K562 (cell line): ENCODE data around the gene CYP11A1. TPM values are rescaled to one million over a fixed set of nuclear protein-coding genes. Genes with fewer than 3 reads are reported as not detected.

Source experiments
- ATAC-seq: fragments of 200-7000 bp; cut with Tn5 transposase; 3 replicates; pipeline ENCODE4 v1.9.1; 2020; ENCODE audit warnings: moderate library complexity
- BruUV-seq: library from RNA; stranded (reverse); fragments of 400-500 nt; replicated peaks from 2 replicates; lab custom pipeline; 2021; lab: Mats Ljungman, UMichigan
- CTCF ChIA-PET: fragments of 300-600 bp; formaldehyde crosslinking; extraction: SDS; loops from one replicate; lab custom pipeline; 2021; ENCODE audit warnings: low intra/inter-chr PET ratio; lab: Yijun Ruan, JAX
- POLR2A ChIA-PET: fragments of 300-600, 350-650 bp; sonication (Branson Sonifier 250); formaldehyde crosslinking; extraction: SDS; loops from one replicate; lab custom pipeline; 2021; ENCODE audit warnings: antibody characterized with exemption, inconsistent platforms; lab: Yijun Ruan, JAX
- DNase-seq, 4 experiments: peaks; one replicate each; pipeline versions ENCODE4 v3.0.0 to v3.0.0-alpha.2; 2011 to 2018; ENCODE audit warnings: low spot score in 3 of 4, mixed read lengths in 3 of 4; ENCODE audit errors: extremely low read depth in 1 of 4
- FAIRE-seq: peaks from 2 replicates; lab custom pipeline; 2011; peaks lifted over from hg19 to GRCh38; lab: Jason Lieb, UNC
- H2AFZ ChIP-seq: 2 replicates; pipeline ENCODE4 v1.6.0; 2011; ENCODE audit warnings: low read depth, low read length, control low read depth, inconsistent platforms
- H3K27ac ChIP-seq: fragments of 200-600 bp; 3 replicates; pipeline ENCODE4 v1.8.0; 2011; ENCODE audit warnings: low read depth, mild to moderate bottlenecking, control low read depth, inconsistent platforms, low read length, moderate library complexity, mixed read lengths; ENCODE audit errors: extremely low read depth
- H3K27me3 ChIP-seq, 2 experiments: fragments of 300-600 bp in 1 of 2; 2 replicates in 1 of 2; 3 replicates in 1 of 2; pipeline versions ENCODE4 v1.6.0 to v1.8.0; 2011; ENCODE audit warnings: inconsistent platforms in 2 of 2, low read length in 2 of 2, mild to moderate bottlenecking in 1 of 2, mixed read lengths in 1 of 2, moderate library complexity in 1 of 2; ENCODE audit not compliant: control insufficient read depth in 2 of 2, insufficient read depth in 2 of 2
- H3K36me3 ChIP-seq: fragments of 300-600 bp; 3 replicates; pipeline ENCODE4 v1.8.0; 2011; ENCODE audit warnings: mild to moderate bottlenecking, low read length, inconsistent platforms; ENCODE audit not compliant: control insufficient read depth, insufficient read depth
- H3K4me1 ChIP-seq, 2 experiments: fragments of 200-600 bp in 1 of 2; replicated peaks in 1 of 2; 2 replicates in 1 of 2; 3 replicates in 1 of 2; pipeline versions ENCODE4 v1.5.1 to v1.8.0; 2011; ENCODE audit warnings: inconsistent platforms in 2 of 2, low read length in 2 of 2, mild to moderate bottlenecking in 1 of 2, mixed read lengths in 1 of 2, moderate library complexity in 1 of 2; ENCODE audit not compliant: control insufficient read depth in 2 of 2, insufficient read depth in 2 of 2
- H3K4me2 ChIP-seq: 2 replicates; pipeline ENCODE4 v1.6.1; 2011; ENCODE audit warnings: low read length, control low read depth, inconsistent platforms, mixed read lengths; ENCODE audit not compliant: insufficient read depth
- H3K4me3 ChIP-seq: fragments of 200-600 bp; sonication (generic), shearing (Covaris generic); 2 replicates; pipeline ENCODE4 v1.5.1; 2016; ENCODE audit warnings: control low read depth, inconsistent platforms
- H3K79me2 ChIP-seq: fragments of 200-600 bp; 3 replicates; pipeline ENCODE4 v1.8.0; 2011; ENCODE audit warnings: low read length, inconsistent platforms; ENCODE audit not compliant: control insufficient read depth, insufficient read depth
- H3K9ac ChIP-seq, 2 experiments: 2 replicates each; pipeline versions ENCODE4 v1.6.0 to v1.6.1; 2011; ENCODE audit warnings: low read depth in 2 of 2, low read length in 2 of 2, control low read depth in 1 of 2, inconsistent platforms in 1 of 2, mild to moderate bottlenecking in 1 of 2, mixed read lengths in 1 of 2; ENCODE audit not compliant: insufficient read depth in 1 of 2
- H3K9me1 ChIP-seq: one replicate; pipeline ENCODE4 v1.6.0; 2011; ENCODE audit warnings: inconsistent platforms, mild to moderate bottlenecking, low read length, moderate library complexity; ENCODE audit not compliant: control insufficient read depth, insufficient read depth
- H3K9me3 ChIP-seq: replicated peaks from 2 replicates; pipeline ENCODE4 v1.5.1; 2011; ENCODE audit warnings: low read depth, low read length, inconsistent platforms; ENCODE audit not compliant: control insufficient read depth, insufficient read depth
- H4K20me1 ChIP-seq: replicated peaks from 2 replicates; pipeline ENCODE4 v1.6.1; 2011; ENCODE audit warnings: low read length, inconsistent platforms, mixed read lengths; ENCODE audit not compliant: control insufficient read depth, insufficient read depth
- BRD9 ChIP-seq: fragments of 450-650 bp; IDR thresholded peaks from 2 replicates; pipeline ENCODE4 v1.6.1; 2018; ENCODE audit warnings: low read depth; ENCODE audit not compliant: partially characterized antibody
- FOXA3 ChIP-seq, 2 experiments: fragments of 450-650 bp in 1 of 2; sonication (generic) in 1 of 2; formaldehyde crosslinking; IDR thresholded peaks in 1 of 2; conservative IDR thresholded peaks in 1 of 2; 2 replicates each; pipeline versions ENCODE4 v1.4.0 to v1.8.0; 2020 to 2022; ENCODE audit warnings: mild to moderate bottlenecking in 2 of 2, missing genetic modification reagents in 1 of 2
- FOXJ2 ChIP-seq: fragments of 200-800 bp; sonication (Bioruptor generic); IDR thresholded peaks from 2 replicates; pipeline ENCODE4 v1.6.1; 2016; ENCODE audit warnings: missing genetic modification characterization, missing compliant biosample characterization
- GATA2 ChIP-seq: sonication (generic); formaldehyde crosslinking; IDR thresholded peaks from 2 replicates; pipeline ENCODE4 v1.4.0; 2020; ENCODE audit warnings: mild to moderate bottlenecking, missing genetic modification reagents
- KDM1A ChIP-seq, 2 experiments: fragments of 450-650 bp; IDR thresholded peaks; 2 replicates each; pipeline ENCODE4 v1.6.1; 2016; ENCODE audit warnings: mild to moderate bottlenecking in 2 of 2
- NCOA2 ChIP-seq, 2 experiments: fragments of 450-650 bp; IDR thresholded peaks; 2 replicates each; pipeline ENCODE4 v1.6.1; 2018; ENCODE audit warnings: mild to moderate bottlenecking in 2 of 2, moderate library complexity in 1 of 2; ENCODE audit not compliant: partially characterized antibody in 2 of 2
- NFYB ChIP-seq: IDR thresholded peaks from 2 replicates; pipeline ENCODE4 v1.6.1; 2011; ENCODE audit warnings: mild to moderate bottlenecking, moderate library complexity; ENCODE audit not compliant: insufficient read length; ENCODE audit errors: extremely low read depth
- NR4A1 ChIP-seq, 2 experiments: fragments of 250-450 bp in 1 of 2; fragments of 450-650 bp in 1 of 2; sonication (Bioruptor Pico) in 1 of 2; IDR thresholded peaks; 2 replicates each; pipeline versions ENCODE4 v1.4.0 to v1.6.1; 2016 to 2020; ENCODE audit warnings: mild to moderate bottlenecking in 2 of 2, missing compliant biosample characterization in 1 of 2, missing genetic modification characterization in 1 of 2, moderate library complexity in 1 of 2
- PHTF2 ChIP-seq: fragments of 250-450 bp; sonication (Bioruptor Pico); IDR thresholded peaks from 2 replicates; pipeline ENCODE4 v1.5.0; 2021; ENCODE audit warnings: mild to moderate bottlenecking
- RBM25 ChIP-seq: fragments of 200-400 bp; formaldehyde crosslinking; IDR thresholded peaks from 2 replicates; pipeline ENCODE4 v1.6.1; 2018; ENCODE audit warnings: low read length, low read depth, moderate library complexity; ENCODE audit not compliant: severe bottlenecking
- SMAD3 ChIP-seq: fragments of 450-650 bp; formaldehyde crosslinking; conservative IDR thresholded peaks from 2 replicates; pipeline ENCODE4 v1.4.0; 2020; ENCODE audit warnings: mild to moderate bottlenecking
- SRSF7 ChIP-seq: fragments of 200-400 bp; formaldehyde crosslinking; optimal IDR thresholded peaks from 2 replicates; pipeline ENCODE3; 2017; ENCODE audit warnings: mild to moderate bottlenecking, low read depth, low read length
- ZBTB7A ChIP-seq: IDR thresholded peaks from 2 replicates; pipeline ENCODE4 v1.6.1; 2011; ENCODE audit warnings: low read depth, mild to moderate bottlenecking, low read length, moderate library complexity, borderline replicate concordance; ENCODE audit not compliant: control insufficient read depth
- WGBS: fragments of 100-300 bp; shearing (Covaris generic); methylation state at CpG from one replicate; pipeline ENCODE4 v1.1.6; 2016; ENCODE audit warnings: low coverage, mixed read lengths; ENCODE audit not compliant: insufficient coverage; ENCODE audit errors: missing lambda C conversion rate; 5-methylcytosine and 5-hydroxymethylcytosine counted together
- in situ Hi-C: fragments of 300-500 bp; cut with MboI; formaldehyde crosslinking; loops from 4 replicates; pipeline ENCODE4 v1.15.0; 2018; ENCODE audit warnings: inconsistent platforms, mixed read lengths
- intact Hi-C: fragments of 100-400 bp; cut with micrococcal nuclease; formaldehyde crosslinking; loops from 2 replicates; pipeline ENCODE4 v1.14.2; 2022
- polyA plus RNA-seq, 8 experiments: library from polyadenylated mRNA; depleted of rRNA in 4 of 8; stranded (reverse) in 5 of 8; unstranded in 3 of 8; fragments of >200 nt; fragmentation: Nextera tagmentation in 2 of 8; fragmentation: Illumina TruSeq in 1 of 8; extraction: Ambion mirVana in 2 of 8; extraction: Trizol in 1 of 8; gene quantifications; 2 replicates each; pipeline versions ENCODE4 v1.2.1 to v1.2.3, GENCODE V29; 2011 to 2014; ENCODE audit warnings: inconsistent platforms in 1 of 8, missing spikeins in 1 of 8
- total RNA-seq, 7 experiments: library from RNA; depleted of rRNA in 6 of 7; stranded (reverse); fragments of >200 nt in 6 of 7; fragmentation: Illumina TruSeq in 2 of 7; extraction: Trizol in 2 of 7; gene quantifications; 2 replicates each; pipeline versions ENCODE4 v1.2.1 to v1.2.3, GENCODE V29; 2011 to 2021; ENCODE audit warnings: low replicate concordance in 1 of 7
- TF ChIP-seq, protein P1 (sequence below): fragments of 200-800 bp; sonication (Bioruptor generic); IDR thresholded peaks from 2 replicates; pipeline ENCODE4 v1.6.1; 2017; ENCODE audit warnings: missing genetic modification characterization, missing compliant biosample characterization
- TF ChIP-seq, protein P2 (sequence below): fragments of 250-450 bp; sonication (Bioruptor Pico); IDR thresholded peaks from 2 replicates; pipeline ENCODE4 v1.8.0; 2022; ENCODE audit warnings: inconsistent platforms
- TF ChIP-seq, protein P3 (sequence below): fragments of 450-650 bp; formaldehyde crosslinking; IDR thresholded peaks from 2 replicates; pipeline ENCODE4 v1.4.0; 2020; ENCODE audit warnings: mild to moderate bottlenecking, moderate library complexity
- TF ChIP-seq, protein P4 (sequence below): fragments of 450-650 bp; conservative IDR thresholded peaks from 2 replicates; pipeline ENCODE4 v1.6.1; 2016; ENCODE audit warnings: missing genetic modification characterization, low read depth, mild to moderate bottlenecking, missing compliant biosample characterization, moderate library complexity

Gene CYP11A1
- total and polyA plus RNA-seq, 9 of the 15 experiments (the other 6 are each of a cell fraction or from before 2014, with no cell fraction given), result 0.06 to 0.24 (median 0.10) TPM; not detected in 4

DNA sequence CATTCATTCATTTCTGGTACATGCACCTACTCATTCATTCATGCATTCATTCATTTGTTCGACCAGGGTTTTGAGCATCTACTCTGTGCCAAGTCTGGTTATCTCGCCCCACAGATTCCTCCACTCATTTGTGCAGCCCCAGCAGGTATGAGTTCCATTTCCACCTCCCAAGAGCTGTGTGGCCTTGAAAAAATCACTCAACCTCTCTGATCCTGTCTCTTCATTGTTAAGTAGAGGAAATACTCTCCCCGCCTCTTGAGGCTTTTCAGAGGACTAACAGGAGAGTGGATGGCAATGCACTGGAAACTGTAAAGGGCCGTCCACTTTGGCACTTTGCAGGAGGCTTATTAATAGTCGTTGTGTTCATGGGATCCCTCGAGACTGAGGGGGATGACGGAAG lies 61.8 kb downstream of the CYP11A1 start:
- H3K36me3 ChIP-seq, result no peaks in the 10 kb centered on the region
- in situ Hi-C loops (no loop called here), intact Hi-C loops (no loop called here)
- ATAC-seq, result no peak
- ChIA-PET POLR2A (no interaction called here), CTCF (no interaction called here)
- no peak for DNase-seq
- H3K9ac ChIP-seq, result no peak overlapping the region
- no peaks in the 10 kb centered on the region for H3K9me1 ChIP-seq
- no peak overlapping the region for H3K4me2 ChIP-seq
- 3% methylated on average over 7 of the region's 7 CpGs for WGBS
- BruUV-seq, result no TSS peak
- H3K79me2 ChIP-seq, result no peaks in the 10 kb centered on the region
- peaks cover 5 to 13% of the 10 kb centered on the region in 2 experiments for H3K4me1 ChIP-seq
- H3K9me3 ChIP-seq, result no peaks in the 10 kb centered on the region
- FAIRE-seq, result no peak
- H3K27me3 ChIP-seq, result peaks cover 2 to 25% of the 10 kb centered on the region in 2 experiments; a peak in 4 of 5 replicates
- no peak overlapping the region for H2AFZ ChIP-seq
- H4K20me1 ChIP-seq, result peaks cover 28% of the 10 kb centered on the region
- no peak overlapping the region for H3K4me3 ChIP-seq
- no peak overlapping the region for H3K27ac ChIP-seq
- no peak for TF ChIP-seq SRSF7
- TF ChIP-seq, protein P1, sequence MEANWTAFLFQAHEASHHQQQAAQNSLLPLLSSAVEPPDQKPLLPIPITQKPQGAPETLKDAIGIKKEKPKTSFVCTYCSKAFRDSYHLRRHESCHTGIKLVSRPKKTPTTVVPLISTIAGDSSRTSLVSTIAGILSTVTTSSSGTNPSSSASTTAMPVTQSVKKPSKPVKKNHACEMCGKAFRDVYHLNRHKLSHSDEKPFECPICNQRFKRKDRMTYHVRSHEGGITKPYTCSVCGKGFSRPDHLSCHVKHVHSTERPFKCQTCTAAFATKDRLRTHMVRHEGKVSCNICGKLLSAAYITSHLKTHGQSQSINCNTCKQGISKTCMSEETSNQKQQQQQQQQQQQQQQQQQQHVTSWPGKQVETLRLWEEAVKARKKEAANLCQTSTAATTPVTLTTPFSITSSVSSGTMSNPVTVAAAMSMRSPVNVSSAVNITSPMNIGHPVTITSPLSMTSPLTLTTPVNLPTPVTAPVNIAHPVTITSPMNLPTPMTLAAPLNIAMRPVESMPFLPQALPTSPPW (CRISPR knock-in tag), result no peak
- no peak for TF ChIP-seq NR4A1 (CRISPR knock-in tag; IDR thresholded peaks at IDR 0.05)
- no peak for TF ChIP-seq NR4A1 (tag; IDR thresholded peaks at IDR 0.05)
- peak; percentile 35 to 77; a peak in 3 of 4 replicates for TF ChIP-seq KDM1A (IDR thresholded peaks at IDR 0.05)
- TF ChIP-seq NCOA2 (IDR thresholded peaks at IDR 0.05; ENCODE audit: partially characterized antibody in 2 of 2), result no peak
- TF ChIP-seq BRD9, result no peak
- no peak for TF ChIP-seq SMAD3
- peak; percentile 85 for TF ChIP-seq RBM25
- TF ChIP-seq, protein P2, sequence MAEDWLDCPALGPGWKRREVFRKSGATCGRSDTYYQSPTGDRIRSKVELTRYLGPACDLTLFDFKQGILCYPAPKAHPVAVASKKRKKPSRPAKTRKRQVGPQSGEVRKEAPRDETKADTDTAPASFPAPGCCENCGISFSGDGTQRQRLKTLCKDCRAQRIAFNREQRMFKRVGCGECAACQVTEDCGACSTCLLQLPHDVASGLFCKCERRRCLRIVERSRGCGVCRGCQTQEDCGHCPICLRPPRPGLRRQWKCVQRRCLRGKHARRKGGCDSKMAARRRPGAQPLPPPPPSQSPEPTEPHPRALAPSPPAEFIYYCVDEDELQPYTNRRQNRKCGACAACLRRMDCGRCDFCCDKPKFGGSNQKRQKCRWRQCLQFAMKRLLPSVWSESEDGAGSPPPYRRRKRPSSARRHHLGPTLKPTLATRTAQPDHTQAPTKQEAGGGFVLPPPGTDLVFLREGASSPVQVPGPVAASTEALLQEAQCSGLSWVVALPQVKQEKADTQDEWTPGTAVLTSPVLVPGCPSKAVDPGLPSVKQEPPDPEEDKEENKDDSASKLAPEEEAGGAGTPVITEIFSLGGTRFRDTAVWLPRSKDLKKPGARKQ, result no peak
- no peak for TF ChIP-seq FOXA3 (CRISPR knock-in tag; conservative IDR thresholded peaks at IDR 0.05 in 1 of 2, IDR thresholded peaks at IDR 0.05 in 1 of 2)
- TF ChIP-seq FOXJ2 (tag), result no peak
- TF ChIP-seq, protein P3, sequence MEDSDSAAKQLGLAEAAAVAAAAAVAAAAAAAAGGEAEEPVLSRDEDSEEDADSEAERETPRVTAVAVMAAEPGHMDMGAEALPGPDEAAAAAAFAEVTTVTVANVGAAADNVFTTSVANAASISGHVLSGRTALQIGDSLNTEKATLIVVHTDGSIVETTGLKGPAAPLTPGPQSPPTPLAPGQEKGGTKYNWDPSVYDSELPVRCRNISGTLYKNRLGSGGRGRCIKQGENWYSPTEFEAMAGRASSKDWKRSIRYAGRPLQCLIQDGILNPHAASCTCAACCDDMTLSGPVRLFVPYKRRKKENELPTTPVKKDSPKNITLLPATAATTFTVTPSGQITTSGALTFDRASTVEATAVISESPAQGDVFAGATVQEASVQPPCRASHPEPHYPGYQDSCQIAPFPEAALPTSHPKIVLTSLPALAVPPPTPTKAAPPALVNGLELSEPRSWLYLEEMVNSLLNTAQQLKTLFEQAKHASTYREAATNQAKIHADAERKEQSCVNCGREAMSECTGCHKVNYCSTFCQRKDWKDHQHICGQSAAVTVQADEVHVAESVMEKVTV, result no peak
- TF ChIP-seq, protein P4, sequence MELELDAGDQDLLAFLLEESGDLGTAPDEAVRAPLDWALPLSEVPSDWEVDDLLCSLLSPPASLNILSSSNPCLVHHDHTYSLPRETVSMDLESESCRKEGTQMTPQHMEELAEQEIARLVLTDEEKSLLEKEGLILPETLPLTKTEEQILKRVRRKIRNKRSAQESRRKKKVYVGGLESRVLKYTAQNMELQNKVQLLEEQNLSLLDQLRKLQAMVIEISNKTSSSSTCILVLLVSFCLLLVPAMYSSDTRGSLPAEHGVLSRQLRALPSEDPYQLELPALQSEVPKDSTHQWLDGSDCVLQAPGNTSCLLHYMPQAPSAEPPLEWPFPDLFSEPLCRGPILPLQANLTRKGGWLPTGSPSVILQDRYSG (tag), result no peak
- TF ChIP-seq PHTF2 (CRISPR knock-in tag), result no peak
- TF ChIP-seq ZBTB7A, result no peak
- TF ChIP-seq NFYB, result no peak
- no peak for TF ChIP-seq GATA2
